ENCODE results near the gene ZNF550. TPM values are rescaled to one million over a fixed set of nuclear protein-coding genes. Genes with fewer than 3 reads are reported as not detected.
A peak's percentile ranks its signal among the peaks of the same experiment; 100 is the strongest.

Gene ZNF550
- total RNA-seq, 1 donor, result 8.6 TPM

DNA sequence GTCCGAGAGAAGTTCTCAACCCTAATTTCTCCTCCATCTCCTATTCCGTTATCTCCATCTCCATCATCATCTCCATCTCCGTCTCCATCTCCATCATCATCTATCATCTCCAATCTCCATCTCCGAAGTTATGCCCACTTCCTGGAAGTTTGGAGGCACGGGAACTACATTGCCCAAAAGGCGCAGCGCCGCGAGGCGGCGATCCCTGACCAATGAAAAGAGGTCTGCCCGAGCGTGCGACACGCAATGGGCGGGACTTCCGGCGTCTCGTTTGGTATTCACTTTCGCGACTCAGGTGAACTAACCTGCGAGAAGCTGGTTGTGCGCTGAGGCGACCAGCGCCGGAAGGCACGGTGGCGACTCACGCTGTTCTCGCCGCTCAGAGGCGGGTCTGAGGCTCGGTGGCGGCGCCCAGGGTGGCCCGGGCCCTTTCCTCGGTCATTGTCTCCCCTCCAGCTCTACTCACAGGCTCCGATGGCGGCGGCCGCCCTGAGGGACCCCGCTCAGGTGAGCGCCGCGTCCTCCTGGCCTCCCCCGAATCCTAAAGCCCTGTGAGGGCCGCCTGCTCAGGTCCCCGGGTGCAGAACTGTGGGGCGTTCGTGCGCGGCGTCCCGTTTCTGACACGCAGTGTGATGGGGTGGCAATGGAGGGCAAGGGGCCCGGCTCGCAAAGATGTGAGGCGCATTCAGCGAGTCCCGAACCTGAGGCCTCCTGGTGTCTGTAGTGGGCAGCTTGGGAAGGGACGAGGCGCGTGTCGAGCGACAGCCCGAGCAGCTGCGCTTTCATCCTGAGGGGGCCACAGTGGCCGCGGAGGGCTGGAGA, 72.0 kb downstream of the ZNF550 start, which contains the start of gene ZNF419:
Gene ZNF419 (plus strand): TSS at position 274 of the 822 bp plus-strand sequence. CDS start 201 bp downstream, at position 475.
- peak within 1 kb of the TSS; percentile 96 for H3K4me3 ChIP-seq (ENCODE audit: low read depth, low read length)
- DNase-seq (ENCODE audit: low read depth), result peak; percentile 77
- peak; percentile 11 for TF ChIP-seq CTCF (IDR thresholded peaks at IDR 0.05; ENCODE audit: insufficient read depth, low read depth, low read length)

Other genes starting within 250 kb of the ZNF550 start
- 9.7 and 10.4 TPM in 2 replicates for gene ZNF543, start 239.4 kb downstream of the ZNF550 start, total RNA-seq
- 9.0 and 11.2 TPM in 2 replicates for gene ZNF304, start 208.6 kb downstream of the ZNF550 start, total RNA-seq
- 8.4 and 11.7 TPM in 2 replicates for gene TRAPPC2B, start 196.3 kb downstream of the ZNF550 start, total RNA-seq
- gene ZNF547, start 196.3 kb downstream of the ZNF550 start, total RNA-seq, result 1.9 and 6.0 TPM in 2 replicates
- 15.8 and 19.0 TPM in 2 replicates for gene ZNF548, start 170.0 kb downstream of the ZNF550 start, total RNA-seq
- 10.4 and 15.1 TPM in 2 replicates for gene ZNF17, start 148.7 kb downstream of the ZNF550 start, total RNA-seq
- 10.8 and 11.0 TPM in 2 replicates for gene ZNF749, start 124.5 kb downstream of the ZNF550 start, total RNA-seq
- 0.32 and 0.86 TPM in 2 replicates for gene VN1R1, start 102.7 kb downstream of the ZNF550 start, total RNA-seq
- gene ZNF772, start 82.3 kb downstream of the ZNF550 start, total RNA-seq, result 10.8 and 16.1 TPM in 2 replicates
- gene ZNF419, start 72.1 kb downstream of the ZNF550 start, total RNA-seq, result 10.4 and 13.5 TPM in 2 replicates
- 12.1 and 17.4 TPM in 2 replicates for gene ZNF773, start 59.9 kb downstream of the ZNF550 start, total RNA-seq
- gene ZNF549, start 32.5 kb downstream of the ZNF550 start, total RNA-seq, result 4.5 and 6.5 TPM in 2 replicates
- gene ZNF416, start 19.0 kb upstream of the ZNF550 start, total RNA-seq, result 4.5 and 6.9 TPM in 2 replicates
- 11.3 and 12.1 TPM in 2 replicates for gene ZIK1, start 24.3 kb upstream of the ZNF550 start, total RNA-seq
- gene ZNF530, start 40.0 kb upstream of the ZNF550 start, total RNA-seq, result 3.9 and 7.1 TPM in 2 replicates
- gene ZNF134, start 54.4 kb upstream of the ZNF550 start, total RNA-seq, result 20.0 and 21.2 TPM in 2 replicates
- 9.3 and 11.7 TPM in 2 replicates for gene ZNF211, start 73.3 kb upstream of the ZNF550 start, total RNA-seq
- not detected in 2 replicates for gene ZSCAN4, start 109.1 kb upstream of the ZNF550 start, total RNA-seq
- gene ZNF551, start 122.1 kb upstream of the ZNF550 start, total RNA-seq, result 6.4 and 6.5 TPM in 2 replicates
- 1.3 and 1.7 TPM in 2 replicates for gene ZNF154, start 149.3 kb upstream of the ZNF550 start, total RNA-seq
- gene ZNF671, start 167.8 kb upstream of the ZNF550 start, total RNA-seq, result 5.8 and 6.9 TPM in 2 replicates
- gene ZNF776, start 187.0 kb upstream of the ZNF550 start, total RNA-seq, result 11.9 and 14.7 TPM in 2 replicates
- 12.2 and 22.9 TPM in 2 replicates for gene ZNF586, start 209.8 kb upstream of the ZNF550 start, total RNA-seq

All from fibroblast of villous mesenchyme (primary cell).